Tongue (tissue), 2 donors: ENCODE data around the gene ZNF239. TPM values are rescaled to one million over a fixed set of nuclear protein-coding genes. Genes with fewer than 3 reads are reported as not detected.
A peak's percentile ranks its signal among the peaks of the same experiment; 100 is the strongest.
"Not testable (repeated sequence)": the region's sequence is repeated elsewhere in the genome, so short reads cannot be mapped to it uniquely, and the experiment has no call there.

Experiments used
- DNase-seq: peaks from one replicate; pipeline ENCODE4 v3.0.0-alpha.2; 2015
- total RNA-seq: library from RNA; depleted of rRNA; stranded (reverse); fragments of >200 nt; gene quantifications from one replicate; pipeline ENCODE4 v1.2.3, GENCODE V29; 2014

The ZNF239 gene
- total RNA-seq: 6.6 TPM

- DNase-seq: peak; percentile 94
Measured at GRCh38 chr10:43574001-43574892, at the start of gene ZNF239. Gene ZNF239 (minus strand): TSS chr10:43574616. CDS start chr10:43558079, 16,537 bp downstream.

DNA sequence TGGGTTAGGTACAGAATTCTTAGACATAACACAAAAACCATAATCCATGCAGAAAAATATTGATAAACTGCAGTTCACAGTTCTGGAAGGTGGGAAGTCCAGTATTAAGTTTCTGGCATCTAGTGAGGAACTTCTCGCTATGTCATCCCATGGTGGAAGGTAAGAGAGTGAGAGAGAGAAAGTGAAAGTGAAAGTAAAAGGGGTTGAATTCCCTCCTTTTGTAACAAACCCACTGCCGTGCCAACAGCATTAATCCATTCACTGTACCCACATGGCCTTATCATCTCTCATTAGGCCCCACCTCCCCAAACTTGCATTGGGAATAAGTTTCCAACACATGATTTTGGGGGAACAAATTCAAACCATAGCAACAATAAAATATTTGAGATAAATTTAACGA lies 48.9 kb upstream of the ZNF239 start:
- DNase-seq: peak; percentile 8

- DNase-seq: peak; percentile 5
Measured at GRCh38 chr10:43622038-43622437, 47.6 kb upstream of the ZNF239 start.

DNA sequence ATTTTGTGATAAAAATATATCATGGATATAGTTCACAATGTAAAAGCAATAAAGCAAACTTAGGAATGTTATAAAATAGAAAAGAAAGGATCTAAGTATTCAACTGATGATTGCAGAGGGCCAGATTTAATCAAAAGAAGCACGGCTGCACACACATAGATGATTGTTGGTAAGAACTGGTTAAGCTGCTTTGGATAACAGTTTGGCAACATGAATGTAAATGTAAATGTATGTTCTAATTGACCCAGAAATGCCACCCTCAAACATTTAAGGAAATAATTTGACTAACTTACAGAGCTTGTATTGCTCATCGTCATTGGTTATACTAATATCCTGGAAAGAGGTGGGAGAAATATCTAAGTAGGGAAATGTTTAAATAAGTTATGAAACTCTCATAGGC lies 45.0 kb upstream of the ZNF239 start:
- no peak for DNase-seq

DNA sequence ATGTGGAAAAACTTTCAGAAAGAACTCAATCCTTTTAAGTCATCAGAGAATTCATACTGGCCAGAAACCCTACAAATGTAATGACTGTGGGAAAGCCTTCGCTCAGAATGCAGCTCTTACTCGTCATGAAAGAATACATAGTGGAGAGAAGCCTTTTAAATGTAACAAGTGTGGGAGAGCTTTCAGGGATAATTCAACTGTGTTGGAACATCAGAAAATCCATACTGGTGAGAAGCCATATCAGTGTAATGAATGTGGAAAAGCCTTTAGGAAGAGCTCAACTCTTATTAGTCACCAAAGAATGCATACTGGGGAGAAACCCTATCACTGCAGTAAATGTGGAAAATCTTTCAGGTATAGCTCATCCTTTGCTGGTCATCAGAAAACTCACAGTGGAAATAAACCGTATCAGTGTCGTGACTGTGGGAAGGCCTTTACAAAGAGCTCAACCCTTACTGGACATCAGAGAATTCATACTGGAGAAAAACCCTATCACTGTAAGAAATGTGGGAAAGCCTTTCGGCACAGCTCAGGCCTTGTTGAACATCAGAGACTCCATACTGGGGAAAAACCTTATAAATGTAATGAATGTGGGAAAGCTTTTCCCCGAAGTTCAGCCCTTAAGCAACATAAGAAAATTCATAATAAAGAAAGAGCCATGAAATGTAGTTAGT lies 42.4 kb upstream of the ZNF239 start:
- no peak for DNase-seq

GRCh38 chr10:43610636-43611035 lies 36.2 kb upstream of the ZNF239 start:
- no peak for DNase-seq

- DNase-seq: no peak
Measured at GRCh38 chr10:43607199-43607573, 32.8 kb upstream of the ZNF239 start.

- peak; percentile 83 for DNase-seq
Measured at GRCh38 chr10:43606323-43607198, 32.1 kb upstream of the ZNF239 start, which contains the start of gene ZNF485. Gene ZNF485 (plus strand): TSS chr10:43606438. CDS start chr10:43607051, 613 bp downstream.

DNA sequence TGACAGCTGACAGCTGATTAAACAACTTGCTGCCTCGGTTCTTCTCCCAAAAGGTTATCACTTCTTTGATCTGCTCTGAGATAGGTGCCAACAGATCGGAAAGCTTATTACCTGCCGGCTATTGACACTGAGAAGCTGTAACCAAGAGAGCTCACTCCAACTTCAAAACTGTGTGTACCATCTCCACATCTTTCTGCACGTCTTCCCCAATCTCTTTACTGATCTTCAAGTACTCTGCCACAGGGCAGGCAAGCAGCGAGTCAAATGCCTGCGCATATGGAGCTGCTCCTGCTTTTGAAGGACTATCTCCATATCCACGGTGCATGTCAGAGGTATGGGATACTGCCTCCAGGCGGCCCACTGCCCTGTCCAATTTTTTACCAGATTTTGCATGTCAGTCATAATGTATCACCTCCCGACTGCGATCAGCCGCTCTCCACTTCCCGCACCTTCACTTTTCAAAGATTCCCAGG lies 31.5 kb upstream of the ZNF239 start:
- no peak for DNase-seq

DNA sequence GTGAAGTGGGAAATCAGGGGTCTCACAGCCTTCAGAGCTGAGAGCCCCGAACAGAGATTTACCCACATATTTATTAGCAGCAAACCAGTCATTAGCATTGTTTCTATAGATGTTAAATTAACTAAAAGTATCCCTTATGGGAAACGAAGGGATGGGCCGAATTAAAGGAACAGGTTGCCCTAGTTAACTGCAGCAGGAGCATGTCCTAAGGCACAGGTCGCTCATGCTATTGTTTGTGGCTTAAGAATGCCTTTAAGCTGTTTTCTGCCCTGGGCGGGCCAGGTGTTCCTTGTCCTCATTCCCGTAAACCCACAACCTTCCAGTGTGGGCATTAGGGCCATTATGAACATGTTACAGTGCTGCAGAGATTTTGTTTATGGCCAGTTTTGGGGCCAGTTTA lies 27.2 kb upstream of the ZNF239 start:
- not testable (repeated sequence) for DNase-seq

GRCh38 chr10:43599333-43599732 lies 24.9 kb upstream of the ZNF239 start:
- DNase-seq: no peak

DNA sequence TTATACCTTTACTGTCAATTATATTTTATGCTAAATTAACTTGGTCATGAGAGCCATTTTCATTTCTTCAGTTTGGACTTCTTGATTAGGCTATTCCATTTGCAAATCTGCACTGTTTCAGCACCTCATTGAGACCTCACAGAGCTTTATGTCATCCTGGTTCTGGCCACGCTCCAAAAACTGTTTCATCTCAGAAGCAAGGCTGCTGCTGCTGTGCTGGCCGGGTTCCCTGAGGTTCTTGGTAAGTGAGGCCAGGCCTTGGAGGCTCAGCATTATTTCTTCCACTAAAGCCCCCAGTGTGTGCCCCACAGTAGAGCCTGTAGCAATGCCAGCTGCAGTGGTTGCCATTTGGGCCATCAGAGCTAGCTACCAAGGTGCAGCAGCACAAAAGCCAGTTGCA lies 24.0 kb upstream of the ZNF239 start:
- DNase-seq: peak; percentile 33

DNA sequence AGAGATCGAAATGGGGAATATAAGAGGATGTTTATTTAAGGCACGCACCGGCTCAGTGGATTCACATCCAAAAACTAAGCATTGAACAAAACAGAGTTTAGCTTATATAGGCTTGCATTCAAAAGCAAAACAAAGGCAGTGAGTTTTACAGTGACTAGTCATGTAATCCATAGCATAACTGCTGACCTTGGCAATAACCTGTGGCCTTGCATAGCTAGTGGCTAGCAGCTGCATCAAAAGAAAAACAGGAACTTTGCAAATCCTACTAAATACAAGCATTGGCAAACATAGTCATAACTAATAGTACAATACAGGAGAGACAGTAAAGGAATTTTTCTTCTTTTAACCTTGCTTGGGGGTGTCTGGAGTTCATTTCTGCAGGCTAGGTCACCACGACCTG lies 22.1 kb upstream of the ZNF239 start:
- no peak for DNase-seq

- no peak for DNase-seq
Measured at GRCh38 chr10:43595739-43596298, 21.4 kb upstream of the ZNF239 start.

DNA sequence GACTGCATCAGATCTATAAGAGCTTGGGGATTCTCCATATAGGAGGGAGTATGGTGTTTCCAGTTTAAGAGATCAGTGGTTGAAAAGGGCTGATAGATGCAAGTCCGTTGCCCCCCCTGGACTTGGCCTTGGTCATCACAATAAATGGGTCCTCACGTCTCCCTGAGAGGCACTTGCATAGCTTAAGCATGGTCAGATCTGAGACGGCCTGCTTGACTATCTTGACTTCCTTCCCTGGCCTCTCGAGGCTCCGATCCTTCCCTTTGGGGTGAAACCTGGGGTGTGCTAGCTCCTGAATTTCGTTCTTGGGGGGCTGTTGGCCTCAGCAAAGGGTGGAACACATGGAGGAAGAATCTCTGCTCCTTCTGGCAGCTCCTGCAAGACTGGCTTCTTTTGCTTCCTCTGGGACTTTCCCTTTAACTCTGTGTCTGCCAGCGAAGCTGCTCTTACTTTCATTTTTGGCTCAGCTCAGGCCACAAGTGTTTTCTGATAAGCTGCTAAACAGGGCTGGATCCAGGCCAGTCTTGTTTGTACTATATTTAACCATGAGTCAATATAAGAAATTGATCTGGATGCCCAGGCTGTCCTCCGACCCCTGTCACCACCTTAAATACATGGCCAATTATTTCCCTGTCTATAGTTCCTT lies 20.7 kb upstream of the ZNF239 start:
- DNase-seq: no peak

GRCh38 chr10:43591303-43591904 lies 17.0 kb upstream of the ZNF239 start:
- DNase-seq: no peak

GRCh38 chr10:43586730-43587115 lies 12.3 kb upstream of the ZNF239 start:
- DNase-seq: not testable (repeated sequence)

DNA sequence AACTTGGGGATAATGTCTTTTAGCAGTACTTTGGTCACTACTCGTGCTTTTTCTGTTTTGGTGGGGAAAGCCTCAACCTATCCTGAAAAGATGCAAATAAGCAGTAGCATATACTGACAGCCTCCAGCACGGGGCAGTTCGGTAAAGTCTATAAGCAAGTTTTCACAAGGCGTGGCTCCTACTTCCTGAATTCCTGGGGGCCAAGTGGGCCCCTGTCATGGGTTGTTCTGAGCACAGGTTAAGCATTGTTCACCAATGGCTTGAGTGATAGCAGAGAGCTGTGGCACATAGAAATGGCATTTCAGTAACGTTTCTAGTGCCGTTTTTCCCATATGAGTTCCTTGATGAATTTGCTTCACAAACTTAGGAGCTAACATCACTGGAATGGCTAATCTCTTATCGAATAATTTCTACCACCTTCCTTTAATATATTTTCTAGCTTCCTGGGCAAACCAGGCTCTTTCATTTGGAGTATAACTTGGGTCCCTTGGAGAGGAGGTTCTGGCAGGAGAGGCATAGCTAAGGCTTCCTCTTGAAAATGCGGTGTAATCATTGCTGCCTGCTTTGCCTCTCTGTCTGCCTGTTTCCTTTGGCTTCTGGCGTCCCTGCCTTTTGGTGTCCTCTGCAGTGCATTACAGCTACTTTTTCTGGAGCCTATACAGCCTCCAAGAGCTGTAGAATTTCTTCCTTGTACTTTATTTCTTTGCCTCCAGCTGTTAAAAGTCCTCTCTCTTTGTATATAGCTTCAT lies 11.7 kb upstream of the ZNF239 start:
- DNase-seq: no peak

DNA sequence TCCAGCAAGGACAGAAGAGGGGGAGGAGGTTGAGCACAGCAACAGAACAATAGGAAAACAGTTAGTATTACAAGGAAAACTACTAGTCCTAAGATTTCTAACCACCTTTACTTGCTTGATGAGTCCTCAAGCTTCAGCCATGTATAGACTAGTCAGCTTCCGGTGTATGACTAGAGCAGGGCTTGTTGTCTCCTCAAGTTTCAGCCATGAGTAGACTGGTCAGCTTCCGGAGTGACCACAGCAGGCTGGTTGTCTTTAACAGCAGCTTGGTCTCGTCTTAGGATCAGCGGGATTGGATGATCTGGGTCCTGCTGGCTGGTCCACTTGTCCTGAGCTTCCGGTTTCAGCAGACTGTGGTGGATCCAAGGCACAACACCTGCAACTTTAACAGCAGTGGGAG lies 10.6 kb upstream of the ZNF239 start:
- DNase-seq: no peak

- DNase-seq: no peak
Measured at GRCh38 chr10:43584051-43584450, 9.6 kb upstream of the ZNF239 start.
